Measurements from ENCODE around the gene GARNL3. TPM values are rescaled to one million over a fixed set of nuclear protein-coding genes. Genes with fewer than 3 reads are reported as not detected.

Gene GARNL3
- total RNA-seq (2014; rRNA removed; shearing (Covaris generic)): 0.21 and 1.1 TPM in 2 replicates

GRCh38 chr9:127264462-127265219, at the start of gene GARNL3:
Gene GARNL3, plus strand, starts transcription at chr9:127264774. Its CDS starts 104 bp downstream, at chr9:127264878.
- no peak for DNase-seq (ENCODE audit: low spot score)

- DNase-seq (ENCODE audit: low spot score): no peak
Observed at GRCh38 chr9:127215268-127216209, 49.0 kb upstream of the GARNL3 start.

DNA sequence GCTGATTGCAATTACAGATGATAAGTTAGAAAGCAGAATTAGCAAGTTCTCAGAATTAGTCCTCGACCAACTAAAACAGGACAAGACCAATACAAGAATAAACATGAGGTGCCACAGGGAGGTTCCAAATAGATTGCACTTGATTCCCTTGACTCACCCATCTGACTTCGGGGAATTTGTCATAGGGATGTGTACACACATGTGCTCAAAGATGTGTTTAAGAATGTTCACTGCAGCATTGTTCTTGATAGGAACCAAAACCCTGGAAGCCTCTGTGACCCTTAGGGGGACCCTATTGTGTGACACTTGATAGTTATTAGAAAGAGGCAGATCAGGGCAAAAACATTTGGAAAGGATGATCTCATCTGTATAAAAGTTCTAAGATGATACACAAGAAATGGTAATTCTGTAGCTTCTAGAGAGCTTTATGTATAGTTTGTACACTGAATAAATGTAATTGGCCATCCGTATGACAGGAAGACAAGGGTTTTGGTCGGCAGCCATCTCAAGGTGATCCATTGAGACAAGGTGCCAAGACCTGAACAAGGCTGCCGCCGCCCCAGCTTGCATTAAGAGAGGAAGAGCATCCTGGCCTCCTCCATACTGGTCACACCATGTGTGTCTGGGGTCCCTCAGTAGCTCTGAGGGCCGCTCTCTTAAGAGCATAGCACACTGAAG, 48.2 kb upstream of the GARNL3 start:
- no peak for DNase-seq (ENCODE audit: low spot score)

GRCh38 chr9:127216888-127217217, 47.7 kb upstream of the GARNL3 start:
- DNase-seq (ENCODE audit: low spot score): no peak

DNA sequence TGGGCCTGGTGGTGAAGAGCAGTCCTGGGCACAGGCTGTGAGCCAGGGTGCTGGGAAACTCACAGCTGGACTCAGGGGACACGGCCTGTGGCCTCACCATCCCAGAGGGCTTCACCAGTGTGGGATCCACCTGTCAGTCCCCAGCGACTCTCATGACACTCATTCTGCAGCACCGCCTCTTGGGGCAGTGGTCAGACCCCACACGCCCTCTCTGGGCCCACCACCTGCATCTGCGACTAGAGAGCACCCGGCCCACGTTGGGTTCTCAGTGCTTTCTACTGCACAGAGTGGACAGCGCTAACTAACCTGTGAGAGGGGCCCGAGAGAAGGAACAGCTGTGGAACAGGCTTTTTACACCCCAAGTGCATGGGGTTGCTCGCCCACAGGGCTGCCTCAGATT, 45.8 kb upstream of the GARNL3 start:
- no peak for DNase-seq (ENCODE audit: low spot score)

- DNase-seq (ENCODE audit: low spot score): no peak
Observed at GRCh38 chr9:127219520-127219919, 45.1 kb upstream of the GARNL3 start.

- no peak for DNase-seq (ENCODE audit: low spot score)
Observed at GRCh38 chr9:127221695-127222094, 42.9 kb upstream of the GARNL3 start.

- DNase-seq (ENCODE audit: low spot score): no peak
Observed at GRCh38 chr9:127222388-127223095, 42.0 kb upstream of the GARNL3 start.

GRCh38 chr9:127223266-127223665, 41.3 kb upstream of the GARNL3 start:
- no peak for DNase-seq (ENCODE audit: low spot score)

- DNase-seq (ENCODE audit: low spot score): no peak
Observed at GRCh38 chr9:127223810-127224177, 40.8 kb upstream of the GARNL3 start.

DNA sequence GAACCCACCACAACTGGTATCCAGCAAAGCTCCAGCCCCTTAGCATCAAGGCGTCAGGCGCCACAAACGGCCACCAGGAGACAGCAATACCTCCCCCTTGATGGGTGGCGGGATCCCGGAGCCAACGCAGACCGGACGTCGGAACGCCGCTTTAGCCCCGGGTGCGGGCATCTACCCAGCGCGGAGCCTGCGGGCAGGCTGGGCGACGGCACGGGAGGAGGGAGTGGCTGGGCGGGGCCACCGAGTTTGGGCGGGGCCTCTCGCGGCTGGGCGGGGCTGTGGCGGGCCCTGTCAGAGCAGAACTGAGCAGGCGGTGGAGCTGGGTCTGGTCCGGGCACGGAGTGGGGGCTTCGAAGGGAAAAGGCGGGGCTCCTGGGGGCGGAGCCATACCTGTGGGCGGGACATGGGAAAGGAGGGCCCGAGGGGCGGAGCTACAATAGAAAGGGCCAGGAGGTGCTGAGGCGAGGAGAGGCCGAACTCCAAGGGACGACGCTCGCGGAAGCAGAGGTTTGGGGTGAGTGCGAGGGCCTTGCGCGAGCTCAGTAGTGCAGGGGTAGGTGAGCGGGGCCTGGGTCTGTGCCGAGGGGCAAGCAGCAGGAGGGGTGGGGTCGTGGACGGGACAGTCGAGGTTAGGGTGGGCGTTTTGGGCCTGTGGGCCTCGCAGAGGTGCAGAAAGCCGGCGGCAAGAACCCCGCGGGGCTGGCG, 40.2 kb upstream of the GARNL3 start:
- DNase-seq (ENCODE audit: low spot score): peak; percentile 79

DNA sequence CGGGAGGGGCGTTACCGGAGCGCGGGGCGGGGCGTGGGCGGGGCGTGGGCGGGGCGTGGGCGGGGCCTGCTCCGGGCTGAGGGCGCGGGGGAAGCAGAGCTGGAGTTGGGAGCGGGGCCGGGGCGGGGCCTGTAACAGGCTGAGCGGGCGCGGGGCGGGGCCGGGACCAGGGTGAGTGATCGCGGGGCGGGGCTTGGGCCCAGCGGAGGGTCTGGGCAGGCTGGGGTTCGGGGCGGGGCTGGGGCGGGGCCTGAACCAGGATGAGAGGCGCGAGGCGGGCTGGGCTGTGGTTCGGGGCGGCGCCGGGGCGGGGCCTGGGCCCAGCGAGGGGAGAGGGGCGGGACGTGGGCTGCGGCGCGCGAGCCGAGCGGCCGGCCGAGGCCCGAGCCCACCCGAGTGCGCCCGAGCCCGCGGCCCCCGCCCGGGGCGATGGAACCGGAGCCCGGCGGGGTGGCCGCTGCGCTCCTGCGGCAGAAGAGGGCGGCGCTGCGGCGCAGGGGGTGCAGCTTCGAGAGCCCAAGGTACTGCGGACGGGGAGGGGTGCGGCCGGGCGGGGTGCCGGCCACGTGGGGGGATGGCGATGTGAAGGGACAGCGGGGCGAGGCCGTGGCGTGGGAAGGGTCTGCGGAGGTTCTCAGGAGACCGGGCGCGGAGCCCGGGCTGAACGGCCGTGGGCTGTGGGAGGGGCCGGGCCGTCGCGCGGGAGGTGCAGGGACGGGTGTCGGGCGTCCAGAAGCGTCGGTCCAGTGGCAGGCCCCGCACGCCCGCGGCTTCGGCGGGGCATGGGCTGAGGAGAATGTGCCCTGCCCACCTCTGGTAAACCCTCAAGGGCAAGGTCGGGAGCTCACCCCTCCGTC, 39.5 kb upstream of the GARNL3 start:
- peak; percentile 77 for DNase-seq (ENCODE audit: low spot score)

GRCh38 chr9:127225801-127226625, 38.6 kb upstream of the GARNL3 start:
- no peak for DNase-seq (ENCODE audit: low spot score)

GRCh38 chr9:127229691-127230417, 34.7 kb upstream of the GARNL3 start:
- no peak for DNase-seq (ENCODE audit: low spot score)

GRCh38 chr9:127231666-127232065, 32.9 kb upstream of the GARNL3 start:
- DNase-seq (ENCODE audit: low spot score): no peak

- no peak for DNase-seq (ENCODE audit: low spot score)
Observed at GRCh38 chr9:127232833-127233549, 31.6 kb upstream of the GARNL3 start.

- no peak for DNase-seq (ENCODE audit: low spot score)
Observed at GRCh38 chr9:127233550-127233949, 31.0 kb upstream of the GARNL3 start.

DNA sequence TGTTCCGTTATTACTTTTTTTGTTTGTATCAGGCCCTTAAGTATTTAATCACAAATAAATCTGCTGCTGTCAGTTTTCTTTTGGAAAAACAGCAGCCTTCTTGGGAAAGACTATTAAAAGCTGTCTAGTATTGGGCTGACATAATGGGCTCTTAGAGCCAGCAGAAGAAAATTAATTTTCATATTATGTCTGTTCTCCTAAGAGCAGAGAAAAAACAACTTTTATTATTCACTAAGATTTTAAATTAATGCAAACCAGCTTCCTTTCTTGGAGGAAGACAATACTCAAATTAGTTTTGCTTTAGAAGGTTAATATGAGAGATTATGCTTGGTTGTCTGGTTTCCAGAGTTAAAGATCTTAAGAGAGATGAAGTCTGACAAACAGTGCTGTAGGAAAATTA, 30.6 kb upstream of the GARNL3 start:
- no peak for DNase-seq (ENCODE audit: low spot score)
